Daoy (cell line): ENCODE data around the gene SCN5A. TPM values are rescaled to one million over a fixed set of nuclear protein-coding genes. Genes with fewer than 3 reads are reported as not detected.

Experiments used
- DNase-seq: peaks from one replicate; pipeline ENCODE4 v3.0.0-alpha.2; 2015; ENCODE audit warnings: low read depth
- total RNA-seq: library from RNA; depleted of rRNA; stranded (reverse); fragments of >200 nt; shearing (Covaris generic); gene quantifications from 2 replicates; pipeline ENCODE4 v1.2.3, GENCODE V29; 2014; rRNA removed

SCN5A gene
- total RNA-seq, 1 experiment from 2014 or later: 0.17 TPM

DNA sequence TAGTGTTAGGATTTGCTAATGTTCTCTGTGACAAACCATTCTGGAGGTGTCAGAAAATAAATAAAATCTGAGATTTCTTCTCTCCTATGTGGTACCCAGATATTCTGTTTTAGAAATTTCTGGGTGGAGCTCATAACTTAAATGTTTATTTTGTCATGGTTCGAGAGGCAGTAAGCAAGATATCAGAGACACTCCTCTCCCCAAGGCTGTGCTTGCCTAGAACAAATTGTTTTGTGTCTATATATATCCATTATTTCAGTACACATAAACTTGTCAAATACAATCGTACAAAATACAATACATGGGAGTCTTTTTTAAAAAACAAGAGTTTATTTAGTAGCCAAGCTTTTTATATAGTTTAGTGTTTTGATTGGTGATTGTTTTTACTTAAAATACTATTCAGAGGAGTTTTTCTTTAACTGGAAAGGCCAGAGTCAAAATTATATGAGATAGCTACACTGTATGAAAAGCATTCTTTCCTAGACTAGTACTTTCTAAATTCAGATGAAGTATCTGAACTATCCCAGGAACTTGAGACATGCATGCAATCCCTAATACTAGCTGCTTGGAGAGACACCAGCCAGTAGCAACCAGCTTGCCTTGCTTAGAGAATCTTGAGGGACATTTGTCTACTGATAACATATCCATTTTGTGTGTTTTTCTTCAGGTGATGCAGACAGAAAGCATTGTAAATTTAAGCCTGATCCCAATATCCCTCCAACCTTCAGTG is 148.6 kb downstream of the SCN5A start:
- no peak for DNase-seq

Other genes with a start within 250 kb of the SCN5A start
- gene ACVR2B, start 195.8 kb downstream of the SCN5A start, total RNA-seq: 2.9 and 3.7 TPM in 2 replicates
- gene EXOG, start 153.3 kb downstream of the SCN5A start, total RNA-seq: 4.3 and 12.6 TPM in 2 replicates
- not detected in 2 replicates for gene SCN10A, start 166.5 kb upstream of the SCN5A start, total RNA-seq